M059J (cell line): ENCODE data around the gene FOXP1. TPM values are rescaled to one million over a fixed set of nuclear protein-coding genes. Genes with fewer than 3 reads are reported as not detected.

Experiments used
- DNase-seq: peaks from one replicate; pipeline ENCODE4 v3.0.0-alpha.2; 2012; ENCODE audit warnings: low read depth
- total RNA-seq: library from RNA; depleted of rRNA; stranded (reverse); fragments of >200 nt; shearing (Covaris generic); gene quantifications from 2 replicates; pipeline ENCODE4 v1.2.3, GENCODE V29; 2014

Gene FOXP1
- total RNA-seq, 1 experiment from 2014 or later: 19.2 TPM

DNA sequence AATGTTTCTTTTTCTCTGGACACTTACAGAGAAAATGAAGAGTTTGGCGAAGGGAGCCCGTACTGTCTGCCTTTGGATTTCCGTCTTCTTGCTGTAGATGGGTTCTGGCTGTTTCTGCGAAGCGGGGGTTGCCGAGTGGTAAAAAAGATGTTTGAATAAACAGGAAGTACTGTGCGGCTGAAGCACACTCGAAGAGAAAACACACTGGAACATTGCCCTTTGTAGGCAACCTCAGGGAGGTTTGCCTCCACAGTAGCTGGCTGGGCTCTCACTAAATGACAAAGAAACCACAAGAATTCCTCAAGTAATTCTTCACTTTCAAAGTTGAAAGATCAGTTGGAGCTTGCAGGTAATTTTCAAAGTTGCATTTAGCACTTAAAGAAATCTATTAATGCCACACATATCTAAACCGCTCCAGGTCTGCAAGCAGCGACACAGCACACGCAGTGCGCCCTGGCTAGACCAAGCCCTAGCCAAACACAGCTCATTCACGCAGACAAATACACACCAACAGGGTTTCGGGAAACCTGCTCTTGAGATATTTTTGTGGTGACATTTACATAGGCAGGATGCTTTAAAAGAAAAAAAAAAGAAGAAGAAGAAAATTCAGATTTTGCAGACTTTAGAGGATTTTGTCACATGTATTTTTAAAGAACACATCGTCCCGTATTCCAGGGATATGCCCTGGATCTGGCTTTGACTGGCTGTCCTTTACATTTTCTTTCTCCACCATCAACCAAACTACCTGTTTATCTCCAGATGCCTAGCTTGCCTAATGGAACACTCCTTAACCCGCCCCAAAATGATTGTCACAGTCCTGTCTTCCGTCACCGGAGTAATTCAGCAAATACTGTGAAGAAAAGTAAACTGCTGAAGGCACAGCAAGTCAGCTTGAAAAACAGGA lies 452.8 kb downstream of the FOXP1 start:
- DNase-seq: peak; percentile 85

DNA sequence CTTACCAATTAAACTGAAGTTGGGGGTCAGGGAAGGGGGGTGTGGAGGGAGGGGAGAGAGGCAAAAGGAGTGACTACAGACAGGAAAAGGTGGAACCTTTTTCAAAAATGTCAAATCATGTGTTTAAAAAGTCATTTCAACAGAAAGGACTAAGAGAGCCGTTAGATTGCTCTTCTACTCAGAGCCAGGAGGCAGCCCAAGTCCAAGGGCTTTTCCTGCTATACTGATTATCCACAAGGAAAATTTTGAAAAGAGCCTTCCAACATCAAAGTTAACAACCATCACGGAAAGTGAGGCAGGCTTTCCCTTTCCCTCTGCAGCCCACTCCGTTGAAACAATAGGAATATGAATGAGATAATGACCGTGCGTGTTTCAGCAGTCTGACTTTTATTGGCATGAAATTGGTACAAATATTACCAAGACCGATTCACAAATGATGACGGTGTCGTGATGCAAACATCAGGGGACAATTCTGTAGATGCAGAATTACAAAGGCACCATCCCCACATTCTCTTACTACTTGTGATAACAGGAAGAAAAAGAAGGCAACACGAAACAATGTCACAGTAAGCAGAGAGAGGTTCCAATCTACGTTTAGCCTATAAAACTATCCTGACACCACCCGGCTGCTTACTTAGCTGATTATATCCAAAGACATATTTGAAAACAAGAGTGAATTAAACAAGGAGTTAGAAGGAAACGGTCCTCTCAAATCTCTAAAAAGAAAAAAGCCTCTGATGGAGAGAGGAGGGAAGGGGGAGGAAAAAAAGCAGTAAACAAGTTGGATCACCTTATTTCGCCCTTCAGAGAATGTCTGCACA lies 453.7 kb downstream of the FOXP1 start:
- peak; percentile 15 for DNase-seq

DNA sequence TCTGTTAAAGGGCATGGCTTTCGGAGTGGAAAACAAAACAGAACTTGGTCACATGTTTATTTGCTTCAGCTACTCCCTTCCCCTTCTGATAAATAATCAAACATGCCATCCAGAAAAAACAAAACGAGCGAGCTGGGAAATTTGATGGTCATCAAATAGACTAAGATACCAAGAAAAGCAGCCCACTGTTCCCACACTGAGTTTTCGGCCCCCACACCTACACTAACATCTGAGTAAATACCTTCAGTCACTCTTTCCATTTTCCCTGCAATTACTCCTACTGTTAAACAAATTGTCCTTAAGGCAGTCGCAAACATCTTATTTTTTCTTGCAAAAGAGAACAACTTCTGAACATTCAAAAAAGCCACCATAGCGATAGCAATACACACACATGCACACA lies 454.6 kb downstream of the FOXP1 start:
- DNase-seq: no peak

DNA sequence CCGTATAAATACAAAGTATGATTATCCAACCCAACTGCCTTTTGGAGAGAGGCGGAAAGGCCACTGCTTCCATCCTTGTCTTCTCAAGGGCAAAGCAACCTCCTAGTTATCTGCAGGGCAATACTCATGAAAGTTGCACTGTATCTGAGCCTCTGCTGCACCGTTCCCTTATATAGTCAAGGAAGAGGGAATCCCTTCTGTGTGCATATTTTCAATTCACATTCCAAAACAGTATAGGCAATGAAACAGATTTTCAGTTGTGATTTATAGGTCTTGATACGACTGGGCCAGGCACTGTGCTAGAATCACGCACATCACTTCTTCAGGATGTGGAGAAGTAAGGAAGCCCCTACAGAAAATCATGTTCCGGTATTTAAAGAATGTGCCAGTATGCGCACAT lies 455.7 kb downstream of the FOXP1 start:
- DNase-seq: no peak

DNA sequence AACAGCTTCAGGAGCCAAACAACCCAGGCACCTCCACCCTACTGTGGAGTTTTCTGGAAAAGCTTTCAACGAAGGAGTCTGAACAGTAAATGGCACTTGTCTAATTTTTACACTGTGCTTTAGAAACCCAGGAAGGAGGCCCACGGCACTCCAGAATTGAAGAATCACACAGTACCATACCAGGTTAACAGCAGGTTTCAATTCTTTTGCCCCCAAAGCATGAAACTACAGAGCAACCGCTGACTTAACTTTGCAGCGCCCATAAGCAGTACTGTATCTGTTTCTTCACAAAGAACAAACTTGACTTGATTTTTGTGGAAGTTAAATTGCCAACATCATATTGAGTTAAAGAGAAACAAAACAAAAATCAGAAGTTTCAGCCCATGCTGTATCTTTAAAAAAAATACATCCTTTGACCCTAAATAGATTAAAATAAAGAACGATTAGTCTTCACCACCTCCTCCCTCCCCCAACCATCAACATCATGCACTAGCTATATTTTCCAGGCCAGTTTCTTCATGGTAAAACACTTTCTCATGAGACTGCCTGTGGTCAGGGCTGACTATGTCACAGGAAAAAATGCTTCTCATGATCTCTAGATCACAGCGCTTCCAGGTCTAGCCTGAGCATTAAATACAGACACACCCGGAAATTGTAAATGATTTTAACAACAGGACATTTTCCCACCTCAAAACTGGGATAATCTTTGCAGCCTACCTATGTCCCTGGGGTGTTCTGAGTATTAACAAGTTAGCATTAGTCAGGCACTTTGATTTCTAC lies 456.3 kb downstream of the FOXP1 start:
- no peak for DNase-seq

DNA sequence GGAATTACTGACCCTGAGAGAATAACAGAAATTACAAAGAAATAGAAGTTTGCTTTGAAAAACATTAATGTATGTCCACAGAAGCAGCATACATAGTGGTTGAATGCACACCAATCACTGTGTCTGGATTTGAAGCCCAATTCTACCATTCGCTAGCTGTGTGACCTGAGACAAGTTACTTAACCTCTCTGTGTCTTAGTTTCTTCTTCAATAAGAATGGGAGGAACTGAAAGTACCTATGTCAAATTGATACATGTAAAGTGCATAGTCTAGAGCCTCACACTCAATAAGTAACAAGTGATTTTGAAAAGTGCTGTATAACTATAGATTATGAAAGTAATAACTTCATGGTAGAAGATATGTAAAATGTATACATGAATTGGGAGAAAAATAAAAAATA lies 457.8 kb downstream of the FOXP1 start:
- DNase-seq: no peak

DNA sequence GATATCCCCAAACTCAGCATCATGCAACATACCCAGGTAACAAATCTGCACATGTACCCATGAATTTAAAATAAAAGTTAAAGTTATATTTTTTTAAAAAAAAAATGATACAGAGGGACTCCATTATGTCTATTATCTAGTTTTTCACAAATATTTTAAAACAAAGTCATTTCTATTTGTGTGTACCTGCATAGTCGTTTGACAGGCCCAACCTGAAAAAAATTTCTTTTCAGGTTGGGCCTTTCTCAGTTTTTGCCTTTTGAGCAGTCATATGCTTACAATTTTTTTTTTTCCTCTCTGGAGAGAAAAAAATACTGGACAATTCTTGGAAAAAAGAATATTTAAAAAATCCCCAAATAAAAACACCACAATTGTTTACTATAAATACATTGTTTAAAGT lies 459.5 kb downstream of the FOXP1 start:
- DNase-seq: no peak

DNA sequence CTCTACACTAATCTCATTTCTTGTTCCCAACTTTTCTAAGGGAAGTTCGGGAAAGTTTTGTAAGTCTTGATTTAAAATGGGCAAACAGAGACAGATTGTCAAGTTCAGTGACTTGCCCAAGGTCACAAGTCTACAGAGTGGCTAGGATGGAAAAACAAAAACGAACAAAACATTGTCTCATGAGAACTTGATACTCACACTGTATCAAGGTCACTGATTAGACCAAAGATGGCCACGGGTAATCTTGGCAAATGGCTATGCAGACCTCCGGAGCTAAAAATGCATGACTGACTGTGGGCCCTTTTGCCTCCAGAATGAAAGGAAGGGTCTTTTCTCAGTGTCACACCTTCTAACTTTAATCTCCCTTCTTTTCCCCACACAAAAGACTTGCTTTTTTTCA lies 460.9 kb downstream of the FOXP1 start:
- no peak for DNase-seq

DNA sequence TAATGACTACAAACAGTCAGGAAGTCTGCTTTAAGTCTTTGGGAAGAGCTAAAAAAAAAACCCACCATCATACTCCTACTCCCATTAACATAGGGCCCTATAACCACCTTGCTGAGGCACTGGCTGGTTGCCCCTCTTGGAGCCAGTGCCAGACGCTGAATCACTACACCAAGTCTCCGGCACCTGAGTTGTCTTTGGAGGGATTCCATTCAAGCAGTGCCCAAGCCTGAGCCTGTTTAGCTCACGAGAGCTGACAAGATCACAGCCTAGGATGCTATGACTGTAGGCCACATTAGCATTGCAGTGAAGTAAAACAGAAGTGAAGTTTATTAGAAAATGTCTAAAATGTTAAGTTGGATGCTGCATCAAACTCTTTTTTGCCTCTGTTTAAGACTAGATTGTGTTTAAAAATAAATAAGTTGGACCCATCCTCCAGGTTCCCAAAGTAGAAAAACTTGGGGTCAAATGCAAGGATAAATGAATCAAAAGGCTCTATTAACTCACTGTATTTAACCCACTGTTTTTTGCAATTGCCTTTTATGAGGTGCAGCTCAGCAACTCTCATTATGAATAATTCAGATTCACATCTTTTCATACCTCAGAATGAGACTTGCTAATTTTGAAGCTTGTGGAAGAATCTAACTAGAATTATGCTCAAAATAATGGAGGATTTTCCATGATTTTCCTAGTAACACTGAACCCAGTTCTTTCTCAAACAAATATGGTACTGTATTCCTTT lies 461.9 kb downstream of the FOXP1 start:
- DNase-seq: peak; percentile 32

DNA sequence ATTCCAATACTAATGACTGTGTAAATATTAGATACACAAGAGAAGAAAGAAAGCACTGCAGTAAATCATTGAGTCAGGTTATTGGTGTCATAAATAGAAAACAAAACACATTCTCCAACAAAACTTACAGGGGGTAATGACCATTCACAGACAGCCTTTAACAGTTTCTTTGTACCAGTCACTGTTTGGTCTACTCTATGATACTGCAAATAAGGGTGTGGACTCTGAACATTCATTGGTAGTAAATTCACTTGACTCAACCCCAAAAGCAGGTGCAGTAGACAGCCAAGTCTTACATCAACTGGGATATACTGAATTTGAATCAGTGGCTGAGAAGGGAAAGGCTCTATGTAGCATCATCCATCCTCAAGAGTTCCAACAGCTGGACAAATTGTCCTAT lies 463.5 kb downstream of the FOXP1 start:
- no peak for DNase-seq

DNA sequence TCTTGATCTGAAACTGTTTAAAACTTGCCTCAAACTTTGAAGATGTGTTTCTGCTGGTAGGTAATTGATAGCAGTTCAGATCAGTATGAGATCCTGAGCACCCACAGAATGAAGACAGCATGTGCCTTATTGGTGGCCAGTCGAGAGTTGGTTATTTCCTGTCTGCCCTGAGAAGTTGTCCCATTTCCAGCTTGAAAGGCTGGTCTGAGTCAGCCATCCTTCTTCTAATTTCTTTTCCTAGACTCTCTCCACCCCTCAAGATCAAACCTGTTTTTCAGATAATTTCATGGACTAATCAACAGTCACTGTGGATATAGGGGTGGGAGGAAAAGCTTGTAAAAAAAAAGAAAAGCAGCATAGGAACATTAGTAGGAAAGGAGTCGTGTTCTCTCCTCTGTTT lies 464.4 kb downstream of the FOXP1 start:
- DNase-seq: peak; percentile 7

DNA sequence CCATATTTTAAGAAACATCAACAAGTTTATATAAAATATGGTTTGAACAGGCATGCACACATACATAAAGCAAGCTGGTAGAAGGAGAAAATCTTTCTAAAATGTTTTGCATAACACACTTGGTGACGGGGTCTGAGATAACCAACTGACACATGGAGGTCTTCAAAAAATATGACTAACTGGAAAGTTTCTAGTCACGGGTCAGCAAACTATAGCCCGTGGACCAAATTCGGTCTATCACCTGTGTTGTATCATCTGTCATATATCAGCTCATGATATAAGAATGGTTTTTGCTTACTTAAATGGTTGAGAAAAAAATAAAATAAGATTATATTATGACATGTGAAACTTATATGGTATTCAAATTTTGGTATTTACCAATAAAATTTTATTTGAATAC lies 465.1 kb downstream of the FOXP1 start:
- DNase-seq: no peak

DNA sequence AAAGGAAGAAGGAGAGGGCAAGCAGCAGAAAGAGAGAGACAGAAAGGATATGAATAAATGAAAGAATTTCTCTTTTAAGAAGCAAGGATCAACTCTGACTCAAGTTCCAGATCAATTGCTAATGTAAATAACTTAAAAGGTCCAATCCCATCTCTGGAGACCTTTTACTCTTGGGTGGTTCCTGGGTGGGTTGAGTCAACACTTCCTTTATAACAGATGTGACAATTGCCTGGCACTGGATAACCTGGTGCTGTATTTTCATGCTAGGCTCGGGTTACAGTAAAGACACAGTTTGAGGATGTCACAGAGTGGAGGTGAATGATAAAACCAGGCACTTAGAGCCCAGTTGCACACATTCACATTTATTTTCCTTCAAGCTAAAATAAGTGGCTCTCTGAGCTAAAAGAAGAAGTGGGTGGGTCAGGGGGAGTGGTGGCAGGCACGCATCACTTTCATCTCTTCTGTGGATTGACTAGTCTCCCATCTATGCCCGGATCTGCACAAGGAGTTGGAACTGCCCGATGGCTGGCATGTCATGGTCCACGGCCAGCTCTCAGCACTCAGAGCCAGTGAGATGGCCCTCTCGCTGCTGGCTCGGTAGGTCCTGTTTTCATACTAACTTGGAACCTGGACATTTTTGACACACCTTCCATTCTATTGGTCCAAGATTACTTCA lies 465.8 kb downstream of the FOXP1 start:
- peak; percentile 49 for DNase-seq

DNA sequence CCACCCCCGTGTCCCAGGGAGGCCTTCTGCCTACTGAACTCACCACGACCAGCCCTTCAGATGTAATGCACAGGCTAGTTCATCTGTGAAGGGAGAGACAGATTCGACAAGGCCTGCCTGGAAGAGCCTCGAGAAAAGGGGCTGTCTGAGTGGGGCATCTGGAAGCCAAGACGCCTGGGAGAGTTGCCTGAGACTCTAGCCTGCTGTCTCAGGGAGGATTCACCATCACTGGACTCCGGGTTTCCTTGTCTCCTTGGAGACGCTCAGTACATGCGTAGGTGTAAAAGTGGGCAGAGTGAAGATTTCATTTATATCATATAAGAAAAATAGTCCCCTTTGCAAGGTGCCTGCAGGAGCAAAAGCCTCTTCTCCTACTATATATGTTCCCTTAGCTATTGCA lies 468.9 kb downstream of the FOXP1 start:
- DNase-seq: no peak

DNA sequence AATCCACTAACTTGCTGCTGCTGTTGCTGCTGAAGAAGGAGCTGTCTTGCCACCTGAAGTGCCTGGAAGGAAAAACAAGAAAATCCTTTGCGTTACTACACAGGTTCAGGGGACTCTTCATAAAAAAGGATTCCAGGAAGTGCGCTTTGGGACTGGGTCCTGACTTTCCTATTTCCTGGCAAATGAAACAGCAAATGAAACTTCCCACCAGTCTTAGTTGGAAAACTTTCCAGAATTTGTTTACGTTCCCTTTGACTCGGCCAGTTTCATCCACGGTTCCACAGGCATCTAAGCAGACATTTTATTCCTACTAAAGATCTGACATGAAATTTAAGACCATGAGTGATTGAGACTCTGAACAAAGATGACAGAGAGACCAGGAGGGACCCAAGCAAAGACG lies 471.0 kb downstream of the FOXP1 start:
- no peak for DNase-seq

DNA sequence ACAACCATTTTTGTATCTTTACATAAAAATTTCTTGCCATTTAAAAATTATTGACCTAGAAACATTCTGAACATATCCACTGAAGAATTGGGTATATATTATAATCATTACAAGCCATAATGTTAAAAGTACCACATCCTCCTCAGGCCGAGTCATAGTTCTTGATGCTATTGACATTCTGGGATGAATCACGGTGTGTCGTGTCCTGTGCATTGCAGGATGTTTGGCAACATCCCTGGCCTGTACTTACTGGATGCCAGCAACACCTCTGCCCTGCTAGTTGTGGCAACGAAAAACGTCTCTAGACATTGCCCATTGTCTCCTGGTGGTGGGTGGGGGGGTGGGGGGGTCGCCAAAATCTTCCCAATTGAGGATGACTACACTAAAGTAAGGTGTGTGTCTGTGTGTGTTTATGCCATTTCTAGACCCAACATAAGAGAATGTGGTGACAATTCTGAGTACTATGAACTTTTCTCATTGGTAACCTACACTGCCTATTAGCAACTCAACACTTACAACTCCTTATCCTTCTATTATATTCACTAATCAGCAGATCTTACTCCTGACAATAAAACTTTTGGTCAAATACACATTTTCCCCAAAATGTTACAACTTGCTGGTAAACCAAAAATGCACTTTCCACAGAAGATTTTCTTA lies 471.6 kb downstream of the FOXP1 start:
- peak; percentile 73 for DNase-seq

DNA sequence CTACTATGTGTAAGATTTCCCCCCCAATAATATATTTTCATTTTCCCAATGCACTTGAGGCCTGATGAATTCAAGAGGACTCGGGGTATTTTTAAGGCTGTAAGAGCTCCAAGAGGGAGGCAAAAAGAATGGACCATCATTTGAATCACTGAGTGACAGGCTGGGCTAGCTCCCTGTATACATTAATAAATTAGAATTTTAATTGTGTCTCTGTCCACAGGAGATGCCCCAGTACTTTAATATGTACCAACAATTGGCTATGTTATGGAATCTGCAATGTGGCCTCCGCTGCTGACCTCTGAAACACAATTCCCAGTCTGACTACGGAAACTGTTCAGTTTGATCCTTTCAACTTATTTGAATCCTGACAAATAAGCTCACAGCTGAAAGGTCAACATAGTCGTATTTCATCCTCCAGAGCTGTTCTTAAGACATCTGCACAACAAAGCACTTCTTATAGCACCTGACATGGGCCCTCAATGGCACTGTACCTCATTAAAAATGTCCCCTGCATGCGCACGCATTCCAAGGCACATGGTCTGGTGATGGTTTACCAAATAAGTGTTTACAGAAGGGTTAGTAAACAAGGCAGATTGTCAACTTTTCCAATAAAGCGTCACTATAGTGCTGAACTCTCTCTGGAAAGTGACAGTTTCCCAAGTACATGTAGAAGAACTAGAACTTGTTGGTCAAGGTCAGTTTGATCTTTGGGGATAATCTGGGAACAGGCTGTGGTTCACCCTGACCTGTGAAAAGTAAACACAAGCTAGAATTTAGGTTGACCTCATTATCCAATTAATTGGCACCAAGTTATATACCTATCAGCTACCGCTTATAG lies 472.9 kb downstream of the FOXP1 start:
- DNase-seq: no peak

DNA sequence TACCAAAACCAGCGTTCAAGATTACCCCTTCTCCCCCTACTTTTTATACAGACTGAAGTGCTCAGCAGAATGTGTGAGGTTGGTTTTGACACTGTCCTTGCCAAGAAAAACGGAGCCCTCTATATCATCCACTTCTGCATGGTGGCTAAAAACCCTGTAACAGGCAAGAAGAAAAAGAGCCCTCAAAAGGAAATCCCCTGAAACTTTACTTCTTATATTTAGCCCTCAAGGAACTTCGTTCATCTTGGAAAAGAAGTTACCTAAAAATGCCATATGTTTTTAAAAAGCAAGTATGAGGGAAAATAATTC lies 473.6 kb downstream of the FOXP1 start:
- DNase-seq: no peak

DNA sequence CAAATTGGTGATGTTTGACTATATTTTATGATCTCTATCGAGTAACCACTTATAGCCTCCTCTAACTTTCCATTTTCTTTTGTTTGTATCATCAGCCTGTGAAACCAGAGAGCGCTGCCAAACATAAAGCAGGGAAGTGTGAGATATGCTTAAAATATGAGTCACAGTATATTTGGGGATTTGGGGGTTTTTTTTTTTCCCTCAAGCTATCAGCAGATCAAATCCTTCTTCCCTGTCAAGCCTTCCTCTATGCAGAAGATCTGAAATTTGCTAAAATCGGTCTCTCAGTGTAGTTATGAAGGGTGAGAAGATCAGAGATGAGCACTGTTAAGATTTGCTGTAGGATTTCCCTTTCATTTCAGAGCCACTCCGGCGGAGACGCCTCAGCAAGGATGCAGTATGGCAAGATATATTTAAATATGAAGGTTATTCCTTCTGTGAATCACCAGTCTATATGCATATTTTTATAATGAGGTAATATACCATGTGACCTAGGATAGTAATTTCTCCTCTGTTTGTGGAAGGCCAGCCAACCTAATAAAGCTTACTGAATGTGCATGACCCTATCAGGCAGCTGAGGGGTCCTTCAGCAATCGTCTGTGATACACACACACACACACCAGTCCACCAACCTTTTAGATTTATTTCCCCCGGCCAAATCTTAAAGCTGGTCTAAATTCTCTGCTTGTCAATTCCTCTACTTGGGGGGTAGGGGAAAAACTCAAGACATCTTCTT lies 474.1 kb downstream of the FOXP1 start:
- DNase-seq: peak; percentile 25
